OCI-LY7 (cell line): ENCODE data around the gene WDFY3. TPM values are rescaled to one million over a fixed set of nuclear protein-coding genes. Genes with fewer than 3 reads are reported as not detected.

Source experiments
- BruUV-seq: library from RNA; stranded (reverse); fragments of 400-500 nt; replicated peaks from 2 replicates; lab custom pipeline; 2021; lab: Mats Ljungman, UMichigan
- CTCF ChIA-PET: fragments of 300-600 bp; sonication (Branson Sonifier 250); formaldehyde crosslinking; loops from one replicate; lab custom pipeline; 2022; ENCODE audit warnings: antibody characterized with exemption; ENCODE audit not compliant: unreplicated experiment; lab: Charles Lee
- POLR2A ChIA-PET: fragments of 300-600 bp; sonication (Branson Sonifier 250); formaldehyde crosslinking; loops from one replicate; lab custom pipeline; 2022; ENCODE audit warnings: antibody characterized with exemption; lab: Charles Lee
- DNase-seq: peaks from one replicate; pipeline ENCODE4 v3.0.0-alpha.2; 2015; ENCODE audit warnings: low spot score
- H2AFZ ChIP-seq: fragments of 200-600 bp; sonication (generic), shearing (Covaris generic); 2 replicates; pipeline ENCODE4 v1.6.1; 2014; ENCODE audit warnings: mild to moderate bottlenecking, antibody characterized with exemption, low read length, moderate library complexity
- H3K27ac ChIP-seq: fragments of 200-600 bp; sonication (generic); 2 replicates; pipeline ENCODE4 v1.5.1; 2014; ENCODE audit warnings: mixed run types, low read depth, mild to moderate bottlenecking, moderate library complexity, low read length, inconsistent platforms; ENCODE audit not compliant: poor library complexity, severe bottlenecking
- H3K36me3 ChIP-seq: fragments of 200-600 bp; sonication (generic); 2 replicates; pipeline ENCODE4 v1.6.1; 2014; ENCODE audit warnings: mild to moderate bottlenecking, antibody characterized with exemption, low read length, moderate library complexity, mixed read lengths; ENCODE audit not compliant: insufficient read depth
- H3K4me1 ChIP-seq: fragments of 200-600 bp; sonication (generic); 2 replicates; pipeline ENCODE4 v1.5.1; 2014; ENCODE audit warnings: mild to moderate bottlenecking, low read length; ENCODE audit not compliant: insufficient read depth, poor library complexity, severe bottlenecking
- H3K4me2 ChIP-seq: fragments of 200-600 bp; sonication (generic); 2 replicates; pipeline ENCODE4 v1.6.1; 2014; ENCODE audit warnings: mild to moderate bottlenecking, low read length
- H3K4me3 ChIP-seq: fragments of 200-600 bp; sonication (generic); 2 replicates; pipeline ENCODE4 v1.5.1; 2014; ENCODE audit warnings: mild to moderate bottlenecking, low read depth, low read length; ENCODE audit not compliant: poor library complexity, severe bottlenecking
- H3K79me2 ChIP-seq: fragments of 200-600 bp; sonication (generic); 2 replicates; pipeline ENCODE4 v1.6.1; 2016; ENCODE audit warnings: low read depth, mild to moderate bottlenecking, low read length, moderate library complexity, mixed read lengths; ENCODE audit not compliant: insufficient read depth
- H3K9me2 ChIP-seq: fragments of 200-600 bp; sonication (generic); 2 replicates; pipeline ENCODE4 v1.6.1; 2016; ENCODE audit warnings: mild to moderate bottlenecking, low read length, mixed read lengths; ENCODE audit not compliant: insufficient read depth
- H3K9me3 ChIP-seq: fragments of 200-600 bp; sonication (generic); 2 replicates; pipeline ENCODE4 v1.6.1; 2014; ENCODE audit warnings: mild to moderate bottlenecking, mixed run types, low read length, mixed read lengths
- H4K20me1 ChIP-seq: fragments of 200-600 bp; sonication (generic); 2 replicates; pipeline ENCODE4 v1.6.1; 2014; ENCODE audit warnings: mild to moderate bottlenecking, antibody characterized with exemption, low read length, moderate library complexity, mixed read lengths; ENCODE audit not compliant: insufficient read depth
- CTCF ChIP-seq: fragments of 200-600 bp; sonication (generic); conservative IDR thresholded peaks from 2 replicates; pipeline ENCODE4 v1.5.1; 2014; ENCODE audit warnings: mild to moderate bottlenecking, antibody characterized with exemption, low read length, moderate library complexity, mixed read lengths
- EZH2phosphoT487 ChIP-seq: fragments of 200-600 bp; sonication (generic); IDR thresholded peaks from 2 replicates; pipeline ENCODE4 v1.6.1; 2018; ENCODE audit warnings: low read depth, borderline replicate concordance, mild to moderate bottlenecking, mixed run types, antibody characterized with exemption, low read length, moderate library complexity, mixed read lengths
- intact Hi-C: fragments of 100-400 bp; cut with micrococcal nuclease; formaldehyde crosslinking; loops from one replicate; pipeline ENCODE4 v1.10.0; 2022; ENCODE audit not compliant: unreplicated experiment
- total RNA-seq, 2 experiments: library from RNA; depleted of rRNA in 1 of 2; stranded (reverse); fragments of >200 nt in 1 of 2; shearing (Covaris generic) in 1 of 2; gene quantifications; 2 replicates each; pipeline ENCODE4 v1.2.3, GENCODE V29; 2014 to 2022

WDFY3 gene
- total RNA-seq, 2 experiments from 2014 or later, result not detected

GRCh38 chr4:84678976-84679744 is 287.3 kb downstream of the WDFY3 start:
- Histone ChIP-seq H3K4me2 (no peak overlapping the region), H3K4me3 (no peak overlapping the region), H3K36me3 (no peaks in the 10 kb centered on the region), H3K27ac (no peak overlapping the region), H3K4me1 (no peaks in the 10 kb centered on the region), H3K79me2 (no peaks in the 10 kb centered on the region), H2AFZ (no peak overlapping the region), H4K20me1 (no peaks in the 10 kb centered on the region), H3K9me3 (no peaks in the 10 kb centered on the region), H3K9me2 (no peaks in the 10 kb centered on the region)
- ChIA-PET CTCF (no interaction called here), POLR2A (no interaction called here)
- BruUV-seq, result no TSS peak
- intact Hi-C loops, result no loop called here
- DNase-seq, result no peak
- TF ChIP-seq EZH2phosphoT487 (no peak), CTCF (no peak)

GRCh38 chr4:84677995-84678394 is 288.5 kb downstream of the WDFY3 start:
- no peak for DNase-seq
- CTCF ChIA-PET, result interaction anchor here (0.7 kb wide), 1 partner anchor 45 kb away, joined by 3 read pairs; no protein-coding TSS in a partner anchor
- TF ChIP-seq CTCF, result no peak
- TF ChIP-seq EZH2phosphoT487, result no peak

GRCh38 chr4:84677093-84677492 is 289.4 kb downstream of the WDFY3 start:
- Histone ChIP-seq H2AFZ (no peak overlapping the region), H4K20me1 (no peaks in the 10 kb centered on the region), H3K9me3 (no peaks in the 10 kb centered on the region), H3K79me2 (no peaks in the 10 kb centered on the region), H3K27ac (no peak overlapping the region), H3K4me3 (no peak overlapping the region), H3K4me1 (no peaks in the 10 kb centered on the region), H3K4me2 (no peak overlapping the region), H3K36me3 (no peaks in the 10 kb centered on the region), H3K9me2 (no peaks in the 10 kb centered on the region)
- intact Hi-C loops, result no loop called here
- TF ChIP-seq CTCF (no peak), EZH2phosphoT487 (no peak)
- DNase-seq, result no peak
- BruUV-seq, result no TSS peak
- ChIA-PET CTCF (no interaction called here), POLR2A (interaction anchor here (0.6 kb wide), 1 partner anchor 10 kb away, joined by 3 read pairs; no protein-coding TSS in a partner anchor)

More at GRCh38 chr4:84677995-84678394, 288.5 kb downstream of the WDFY3 start:
- Histone ChIP-seq H3K9me2 (no peaks in the 10 kb centered on the region), H2AFZ (no peak overlapping the region), H3K27ac (no peak overlapping the region), H4K20me1 (no peaks in the 10 kb centered on the region), H3K79me2 (no peaks in the 10 kb centered on the region), H3K4me3 (no peak overlapping the region), H3K36me3 (no peaks in the 10 kb centered on the region), H3K4me1 (no peaks in the 10 kb centered on the region), H3K4me2 (no peak overlapping the region), H3K9me3 (no peaks in the 10 kb centered on the region)
- BruUV-seq, result no TSS peak
- POLR2A ChIA-PET, result interaction anchor here (0.6 to 0.7 kb wide), 3 partner anchors 80 to 1106 kb away, joined by 3 to 12 read pairs (median 3); no protein-coding TSS in a partner anchor
- intact Hi-C loops, result no loop called here
